SKM-1 treated with dmso at 0.1 percent for 144 hours (cell line): ENCODE measurements around the gene TRIB2.

Experiments used
- DNase-seq: peaks from one replicate; lab custom pipeline; 2025; ENCODE audit not compliant: unreplicated experiment; lab: John Stamatoyannopoulos, UW

Gene TRIB2

GRCh38 chr2:12697617-12698016 lies 19.1 kb upstream of the TRIB2 start:
- no peak for DNase-seq

- DNase-seq: no peak
Observed at GRCh38 chr2:12700989-12701388, 15.7 kb upstream of the TRIB2 start.

GRCh38 chr2:12701786-12702167 lies 15.0 kb upstream of the TRIB2 start:
- no peak for DNase-seq

GRCh38 chr2:12702168-12703121 lies 14.3 kb upstream of the TRIB2 start:
- DNase-seq: no peak

- DNase-seq: no peak
Observed at GRCh38 chr2:12704378-12704777, 12.4 kb upstream of the TRIB2 start.

GRCh38 chr2:12705230-12705629 lies 11.5 kb upstream of the TRIB2 start:
- no peak for DNase-seq

GRCh38 chr2:12705742-12706141 lies 11.0 kb upstream of the TRIB2 start:
- DNase-seq: no peak

GRCh38 chr2:12708508-12709206 lies 8.1 kb upstream of the TRIB2 start:
- no peak for DNase-seq

GRCh38 chr2:12709207-12709522 lies 7.6 kb upstream of the TRIB2 start:
- DNase-seq: no peak

GRCh38 chr2:12710301-12710700 lies 6.4 kb upstream of the TRIB2 start:
- no peak for DNase-seq

- DNase-seq: no peak
Observed at GRCh38 chr2:12711339-12711738, 5.4 kb upstream of the TRIB2 start.

- DNase-seq: no peak
Observed at GRCh38 chr2:12712881-12713280, 3.9 kb upstream of the TRIB2 start.

GRCh38 chr2:12714391-12715221 lies 2.1 kb upstream of the TRIB2 start:
- DNase-seq: no peak

- DNase-seq: no peak
Observed at GRCh38 chr2:12715258-12716031, 1.3 kb upstream of the TRIB2 start.

- DNase-seq: peak; percentile 40
Observed at GRCh38 chr2:12716032-12716281, 779 bp upstream of the TRIB2 start.

- DNase-seq: peak; percentile 25
Observed at GRCh38 chr2:12717191-12718014, 667 bp downstream of the TRIB2 start.

GRCh38 chr2:12718015-12718671 lies 1.4 kb downstream of the TRIB2 start:
- DNase-seq: no peak

- DNase-seq: no peak
Observed at GRCh38 chr2:12718711-12719399, 2.1 kb downstream of the TRIB2 start.
